SU-DHL-6 (cell line): ENCODE measurements around the gene NUMB.

Experiments used
- H2AFZ ChIP-seq: fragments of 200-600 bp; sonication (generic); 2 replicates; pipeline ENCODE4 v1.6.1; 2014; ENCODE audit warnings: low read depth, mild to moderate bottlenecking, moderate library complexity, mixed read lengths, antibody characterized with exemption, low read length; ENCODE audit not compliant: severe bottlenecking
- H3F3A ChIP-seq: fragments of 200-600 bp; shearing (Covaris generic); 2 replicates; pipeline ENCODE4 v1.6.0; 2016; ENCODE audit warnings: antibody characterized with exemption, mild to moderate bottlenecking; ENCODE audit not compliant: insufficient read depth
- H3K27ac ChIP-seq: fragments of 200-600 bp; sonication (generic); 2 replicates; pipeline ENCODE4 v1.5.1; 2016; ENCODE audit warnings: low read depth, mild to moderate bottlenecking, low read length, moderate library complexity, mixed read lengths
- H3K27me3 ChIP-seq: fragments of 200-600 bp; sonication (generic), shearing (Covaris generic); 2 replicates; pipeline ENCODE4 v1.6.0; 2014; ENCODE audit warnings: mild to moderate bottlenecking, low read length
- H3K36me3 ChIP-seq: fragments of 200-600 bp; sonication (generic); 2 replicates; pipeline ENCODE4 v1.6.1; 2014; ENCODE audit warnings: mild to moderate bottlenecking, low read length, mixed read lengths
- H3K4me2 ChIP-seq: fragments of 300-600, 200-600 bp; shearing (Covaris generic), sonication (generic); 2 replicates; pipeline ENCODE4 v1.6.0; 2014; ENCODE audit warnings: low read length, low read depth, mild to moderate bottlenecking; ENCODE audit not compliant: poor library complexity, severe bottlenecking
- H3K4me3 ChIP-seq: fragments of 200-600 bp; sonication (generic); 2 replicates; pipeline ENCODE4 v1.5.1; 2014; ENCODE audit warnings: antibody characterized with exemption, low read length, mild to moderate bottlenecking, mixed read lengths; ENCODE audit not compliant: insufficient read depth, poor library complexity, severe bottlenecking
- H3K79me2 ChIP-seq: fragments of 200-600 bp; sonication (generic); 2 replicates; pipeline ENCODE4 v1.6.1; 2014; ENCODE audit warnings: mild to moderate bottlenecking, low read length, moderate library complexity; ENCODE audit not compliant: insufficient read depth
- H3K9ac ChIP-seq: fragments of 200-600 bp; sonication (generic); 2 replicates; pipeline ENCODE4 v1.7.0; 2014; ENCODE audit warnings: mild to moderate bottlenecking, low read length
- H3K9me2 ChIP-seq: fragments of 200-600 bp; sonication (generic); replicated peaks from 2 replicates; pipeline ENCODE4 v1.6.1; 2014; ENCODE audit warnings: low read length; ENCODE audit not compliant: insufficient read depth
- H3K9me3 ChIP-seq: fragments of 200-600 bp; sonication (generic); 2 replicates; pipeline ENCODE4 v1.6.1; 2014; ENCODE audit warnings: low read length, mixed read lengths; ENCODE audit not compliant: insufficient read depth
- H4K20me1 ChIP-seq: fragments of 200-600 bp; sonication (generic); 2 replicates; pipeline ENCODE4 v1.6.1; 2014; ENCODE audit warnings: low read depth, mild to moderate bottlenecking, antibody characterized with exemption, low read length, moderate library complexity, mixed read lengths
- EZH2phosphoT487 ChIP-seq: fragments of 200-600 bp; sonication (generic), shearing (Covaris generic); conservative IDR thresholded peaks from 2 replicates; pipeline ENCODE4 v1.6.1; 2018; ENCODE audit warnings: mild to moderate bottlenecking, antibody characterized with exemption, low read length, moderate library complexity, mixed read lengths
- TF ChIP-seq, protein P1 (sequence below): fragments of 200-600 bp; sonication (generic); IDR thresholded peaks from one replicate; pipeline ENCODE4 v1.5.1; 2017; ENCODE audit warnings: antibody characterized with exemption, mild to moderate bottlenecking, low read length, moderate library complexity; ENCODE audit not compliant: insufficient read depth, poor library complexity, severe bottlenecking

The NUMB gene

DNA sequence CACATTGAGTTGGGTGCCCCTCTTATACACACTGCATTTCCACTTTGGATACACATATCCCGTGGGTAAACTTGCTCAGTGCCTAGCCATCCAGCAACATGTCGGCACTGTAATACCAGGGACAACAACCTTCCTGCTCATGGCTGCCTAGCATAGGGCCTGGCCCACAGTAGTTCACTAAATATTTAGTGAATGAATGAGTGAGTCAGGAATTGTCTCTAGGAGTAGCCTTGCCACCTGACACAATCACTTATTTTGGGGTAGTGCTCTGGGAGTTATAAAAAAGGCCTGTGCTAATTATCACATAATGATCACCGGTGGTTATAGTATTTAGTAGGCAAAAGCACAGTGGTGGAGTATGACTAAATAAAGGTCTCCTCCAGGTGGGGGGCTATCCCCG is 8.5 kb upstream of the NUMB start:
- Histone ChIP-seq H3K27ac (no peak overlapping the region), H3K4me3 (no peak overlapping the region), H3K9me3 (no peaks in the 10 kb centered on the region), H2AFZ (no peak overlapping the region), H3K36me3 (no peaks in the 10 kb centered on the region), H4K20me1 (no peaks in the 10 kb centered on the region), H3K79me2 (no peaks in the 10 kb centered on the region), H3K9me2 (no peaks in the 10 kb centered on the region), H3K9ac (no peak overlapping the region), H3K4me2 (no peak overlapping the region), H3F3A (no peaks in the 10 kb centered on the region), H3K27me3 (no peaks in the 10 kb centered on the region)
- TF ChIP-seq, protein P1, sequence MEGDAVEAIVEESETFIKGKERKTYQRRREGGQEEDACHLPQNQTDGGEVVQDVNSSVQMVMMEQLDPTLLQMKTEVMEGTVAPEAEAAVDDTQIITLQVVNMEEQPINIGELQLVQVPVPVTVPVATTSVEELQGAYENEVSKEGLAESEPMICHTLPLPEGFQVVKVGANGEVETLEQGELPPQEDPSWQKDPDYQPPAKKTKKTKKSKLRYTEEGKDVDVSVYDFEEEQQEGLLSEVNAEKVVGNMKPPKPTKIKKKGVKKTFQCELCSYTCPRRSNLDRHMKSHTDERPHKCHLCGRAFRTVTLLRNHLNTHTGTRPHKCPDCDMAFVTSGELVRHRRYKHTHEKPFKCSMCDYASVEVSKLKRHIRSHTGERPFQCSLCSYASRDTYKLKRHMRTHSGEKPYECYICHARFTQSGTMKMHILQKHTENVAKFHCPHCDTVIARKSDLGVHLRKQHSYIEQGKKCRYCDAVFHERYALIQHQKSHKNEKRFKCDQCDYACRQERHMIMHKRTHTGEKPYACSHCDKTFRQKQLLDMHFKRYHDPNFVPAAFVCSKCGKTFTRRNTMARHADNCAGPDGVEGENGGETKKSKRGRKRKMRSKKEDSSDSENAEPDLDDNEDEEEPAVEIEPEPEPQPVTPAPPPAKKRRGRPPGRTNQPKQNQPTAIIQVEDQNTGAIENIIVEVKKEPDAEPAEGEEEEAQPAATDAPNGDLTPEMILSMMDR = no peak
- TF ChIP-seq EZH2phosphoT487 = no peak

DNA sequence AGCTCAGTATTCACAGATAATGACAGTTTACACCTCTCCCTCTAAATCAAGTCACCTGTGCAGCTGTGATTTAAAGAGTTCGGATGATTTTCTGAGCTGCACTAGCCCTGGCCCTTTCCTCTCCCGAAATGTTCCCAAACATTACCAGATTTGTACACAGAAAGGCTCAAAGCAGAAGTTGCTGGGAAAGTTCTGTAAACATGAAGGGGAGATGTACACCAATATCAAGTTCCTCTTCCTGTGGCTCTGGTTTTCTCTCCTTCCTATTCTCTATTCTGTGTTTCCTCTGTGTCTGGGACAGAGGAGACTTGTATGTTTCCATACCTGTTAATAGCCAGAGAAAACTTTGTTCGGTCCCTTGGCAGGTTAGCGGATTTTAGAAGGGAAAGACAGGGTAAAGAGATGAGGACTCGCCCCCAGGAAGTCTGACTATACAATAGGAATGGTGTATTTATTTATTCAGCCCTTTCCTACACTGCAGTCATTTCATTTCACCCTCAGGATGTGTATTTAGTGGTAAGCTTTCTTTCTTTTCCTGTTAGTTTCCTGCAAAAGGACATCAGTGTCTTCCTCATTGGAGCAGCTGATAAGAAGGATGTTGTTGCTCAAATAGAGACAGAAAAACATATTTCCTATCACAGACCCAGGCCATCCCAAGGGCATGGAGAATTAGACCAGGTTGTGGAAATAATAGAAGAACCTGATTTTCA is 7.6 kb upstream of the NUMB start:
- TF ChIP-seq, protein P1 = no peak
- TF ChIP-seq EZH2phosphoT487 = no peak
- Histone ChIP-seq H3K9me3 (no peaks in the 10 kb centered on the region), H2AFZ (peak overlapping the region; percentile 37), H3K27me3 (no peaks in the 10 kb centered on the region), H3K4me3 (no peak overlapping the region), H3K79me2 (no peaks in the 10 kb centered on the region), H3K4me2 (peak overlapping the region; percentile 26), H3K9ac (no peak overlapping the region), H3F3A (no peaks in the 10 kb centered on the region), H4K20me1 (no peaks in the 10 kb centered on the region), H3K27ac (no peak overlapping the region), H3K36me3 (no peaks in the 10 kb centered on the region), H3K9me2 (no peaks in the 10 kb centered on the region)

DNA sequence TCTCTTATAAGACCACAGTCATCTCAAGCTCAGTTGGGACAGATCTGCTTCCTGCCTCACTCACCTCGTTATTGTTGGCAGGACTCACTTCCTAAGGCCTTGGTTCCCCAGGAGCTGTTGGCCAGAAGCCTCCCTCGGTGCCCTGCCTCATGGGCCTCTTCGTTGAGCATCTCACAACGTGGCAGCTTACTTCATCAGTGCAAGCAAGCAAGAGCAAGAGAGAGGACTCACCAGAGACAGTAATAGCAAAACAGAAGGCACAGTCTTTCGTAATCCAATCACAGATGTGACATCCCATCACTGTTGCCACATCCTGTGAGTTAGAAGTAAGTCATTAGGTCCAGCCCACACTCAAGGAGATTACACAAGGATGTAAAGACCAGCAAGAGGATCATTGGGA is 5.1 kb upstream of the NUMB start:
- Histone ChIP-seq H3K27ac (no peak overlapping the region), H3K27me3 (no peaks in the 10 kb centered on the region), H2AFZ (no peak overlapping the region), H3K9ac (no peak overlapping the region), H3K79me2 (no peaks in the 10 kb centered on the region), H3K4me3 (no peak overlapping the region), H3K4me2 (no peak overlapping the region), H3K9me3 (no peaks in the 10 kb centered on the region), H4K20me1 (no peaks in the 10 kb centered on the region), H3K36me3 (no peaks in the 10 kb centered on the region), H3F3A (no peaks in the 10 kb centered on the region), H3K9me2 (no peaks in the 10 kb centered on the region)
- no peak for TF ChIP-seq EZH2phosphoT487
- TF ChIP-seq, protein P1 = no peak
